K562 (cell line): ENCODE results near the gene LRGUK. TPM values are rescaled to one million over a fixed set of nuclear protein-coding genes. Genes with fewer than 3 reads are reported as not detected.

Source experiments
- ATAC-seq: fragments of 200-7000 bp; cut with Tn5 transposase; 3 replicates; pipeline ENCODE4 v1.9.1; 2020; ENCODE audit warnings: moderate library complexity
- BruUV-seq: library from RNA; stranded (reverse); fragments of 400-500 nt; replicated peaks from 2 replicates; lab custom pipeline; 2021; lab: Mats Ljungman, UMichigan
- CTCF ChIA-PET: fragments of 300-600 bp; formaldehyde crosslinking; extraction: SDS; loops from one replicate; lab custom pipeline; 2021; ENCODE audit warnings: low intra/inter-chr PET ratio; lab: Yijun Ruan, JAX
- POLR2A ChIA-PET: fragments of 300-600, 350-650 bp; sonication (Branson Sonifier 250); formaldehyde crosslinking; extraction: SDS; loops from one replicate; lab custom pipeline; 2021; ENCODE audit warnings: antibody characterized with exemption, inconsistent platforms; lab: Yijun Ruan, JAX
- DNase-seq, 4 experiments: peaks; one replicate each; pipeline versions ENCODE4 v3.0.0 to v3.0.0-alpha.2; 2011 to 2018; ENCODE audit warnings: low spot score in 3 of 4, mixed read lengths in 3 of 4; ENCODE audit errors: extremely low read depth in 1 of 4
- FAIRE-seq: peaks from 2 replicates; lab custom pipeline; 2011; peaks lifted over from hg19 to GRCh38; lab: Jason Lieb, UNC
- H2AFZ ChIP-seq: 2 replicates; pipeline ENCODE4 v1.6.0; 2011; ENCODE audit warnings: low read depth, low read length, control low read depth, inconsistent platforms
- H3K27ac ChIP-seq: fragments of 200-600 bp; 3 replicates; pipeline ENCODE4 v1.8.0; 2011; ENCODE audit warnings: low read depth, mild to moderate bottlenecking, control low read depth, inconsistent platforms, low read length, moderate library complexity, mixed read lengths; ENCODE audit errors: extremely low read depth
- H3K27me3 ChIP-seq, 2 experiments: fragments of 300-600 bp in 1 of 2; 2 replicates in 1 of 2; 3 replicates in 1 of 2; pipeline versions ENCODE4 v1.6.0 to v1.8.0; 2011; ENCODE audit warnings: inconsistent platforms in 2 of 2, low read length in 2 of 2, mild to moderate bottlenecking in 1 of 2, mixed read lengths in 1 of 2, moderate library complexity in 1 of 2; ENCODE audit not compliant: control insufficient read depth in 2 of 2, insufficient read depth in 2 of 2
- H3K36me3 ChIP-seq: fragments of 300-600 bp; 3 replicates; pipeline ENCODE4 v1.8.0; 2011; ENCODE audit warnings: mild to moderate bottlenecking, low read length, inconsistent platforms; ENCODE audit not compliant: control insufficient read depth, insufficient read depth
- H3K4me1 ChIP-seq, 2 experiments: fragments of 200-600 bp in 1 of 2; replicated peaks in 1 of 2; 2 replicates in 1 of 2; 3 replicates in 1 of 2; pipeline versions ENCODE4 v1.5.1 to v1.8.0; 2011; ENCODE audit warnings: inconsistent platforms in 2 of 2, low read length in 2 of 2, mild to moderate bottlenecking in 1 of 2, mixed read lengths in 1 of 2, moderate library complexity in 1 of 2; ENCODE audit not compliant: control insufficient read depth in 2 of 2, insufficient read depth in 2 of 2
- H3K4me2 ChIP-seq: 2 replicates; pipeline ENCODE4 v1.6.1; 2011; ENCODE audit warnings: low read length, control low read depth, inconsistent platforms, mixed read lengths; ENCODE audit not compliant: insufficient read depth
- H3K4me3 ChIP-seq: fragments of 200-600 bp; sonication (generic), shearing (Covaris generic); 2 replicates; pipeline ENCODE4 v1.5.1; 2016; ENCODE audit warnings: control low read depth, inconsistent platforms
- H3K79me2 ChIP-seq: fragments of 200-600 bp; 3 replicates; pipeline ENCODE4 v1.8.0; 2011; ENCODE audit warnings: low read length, inconsistent platforms; ENCODE audit not compliant: control insufficient read depth, insufficient read depth
- H3K9ac ChIP-seq, 2 experiments: 2 replicates each; pipeline versions ENCODE4 v1.6.0 to v1.6.1; 2011; ENCODE audit warnings: low read depth in 2 of 2, low read length in 2 of 2, control low read depth in 1 of 2, inconsistent platforms in 1 of 2, mild to moderate bottlenecking in 1 of 2, mixed read lengths in 1 of 2; ENCODE audit not compliant: insufficient read depth in 1 of 2
- H3K9me1 ChIP-seq: one replicate; pipeline ENCODE4 v1.6.0; 2011; ENCODE audit warnings: inconsistent platforms, mild to moderate bottlenecking, low read length, moderate library complexity; ENCODE audit not compliant: control insufficient read depth, insufficient read depth
- H3K9me3 ChIP-seq: replicated peaks from 2 replicates; pipeline ENCODE4 v1.5.1; 2011; ENCODE audit warnings: low read depth, low read length, inconsistent platforms; ENCODE audit not compliant: control insufficient read depth, insufficient read depth
- H4K20me1 ChIP-seq: replicated peaks from 2 replicates; pipeline ENCODE4 v1.6.1; 2011; ENCODE audit warnings: low read length, inconsistent platforms, mixed read lengths; ENCODE audit not compliant: control insufficient read depth, insufficient read depth
- CBFA2T2 ChIP-seq: fragments of 450-650 bp; conservative IDR thresholded peaks from 2 replicates; pipeline ENCODE4 v1.6.1; 2017; ENCODE audit warnings: mild to moderate bottlenecking
- DNMT1 ChIP-seq: fragments of 450-650 bp; IDR thresholded peaks from 2 replicates; pipeline ENCODE4 v1.6.1; 2016; ENCODE audit warnings: antibody characterized with exemption, mild to moderate bottlenecking
- ESRRA ChIP-seq: fragments of 450-650 bp; IDR thresholded peaks from 2 replicates; pipeline ENCODE4 v1.6.1; 2014; ENCODE audit warnings: low read depth, mild to moderate bottlenecking, moderate library complexity, borderline replicate concordance
- GTF2F1 ChIP-seq: IDR thresholded peaks from 2 replicates; pipeline ENCODE4 v1.6.1; 2011; ENCODE audit warnings: low read depth, low read length, improper control_type of control experiment
- HNRNPL ChIP-seq: fragments of 200-400 bp; formaldehyde crosslinking; IDR thresholded peaks from 2 replicates; pipeline ENCODE4 v1.6.1; 2017; ENCODE audit warnings: low read depth, mild to moderate bottlenecking, low read length
- KDM1A ChIP-seq, 2 experiments: fragments of 450-650 bp; IDR thresholded peaks; 2 replicates each; pipeline ENCODE4 v1.6.1; 2016; ENCODE audit warnings: mild to moderate bottlenecking in 2 of 2
- MTA1 ChIP-seq: fragments of 450-650 bp; IDR thresholded peaks from 2 replicates; pipeline ENCODE4 v1.6.1; 2017; ENCODE audit warnings: borderline replicate concordance
- NBN ChIP-seq: fragments of 450-650 bp; IDR thresholded peaks from 2 replicates; pipeline ENCODE4 v1.6.1; 2016; ENCODE audit warnings: low read depth, mild to moderate bottlenecking
- NCOA1 ChIP-seq: fragments of 450-650 bp; IDR thresholded peaks from 2 replicates; pipeline ENCODE4 v1.6.1; 2016; ENCODE audit warnings: low read depth
- NFE2L1 ChIP-seq: fragments of 450-650 bp; IDR thresholded peaks from 2 replicates; pipeline ENCODE4 v1.6.1; 2016; ENCODE audit warnings: missing genetic modification characterization, low read depth, mild to moderate bottlenecking, missing compliant biosample characterization, moderate library complexity, borderline replicate concordance
- PCBP2 ChIP-seq: fragments of 200-400 bp; formaldehyde crosslinking; IDR thresholded peaks from 2 replicates; pipeline ENCODE4 v1.6.1; 2018; ENCODE audit warnings: low read length, low read depth, mild to moderate bottlenecking, moderate library complexity; ENCODE audit not compliant: poor library complexity, severe bottlenecking
- RBM34 ChIP-seq: fragments of 200-400 bp; formaldehyde crosslinking; IDR thresholded peaks from 2 replicates; pipeline ENCODE4 v1.6.1; 2018; ENCODE audit warnings: low read length, borderline replicate concordance; ENCODE audit not compliant: insufficient read depth
- RCOR1 ChIP-seq, 2 experiments: IDR thresholded peaks; 2 replicates each; pipeline ENCODE4 v1.6.1; 2012; ENCODE audit warnings: low read depth in 2 of 2, low read length in 2 of 2, borderline replicate concordance in 1 of 2, improper control_type of control experiment in 1 of 2
- SMARCC2 ChIP-seq: fragments of 450-650 bp; IDR thresholded peaks from 2 replicates; pipeline ENCODE4 v1.6.1; 2017; ENCODE audit warnings: antibody characterized with exemption, moderate library complexity, mild to moderate bottlenecking, low read depth
- SMARCE1 ChIP-seq: fragments of 450-650 bp; IDR thresholded peaks from 2 replicates; pipeline ENCODE4 v1.7.1; 2016; ENCODE audit warnings: mild to moderate bottlenecking
- SRSF3 ChIP-seq: fragments of 200-400 bp; formaldehyde crosslinking; IDR thresholded peaks from 2 replicates; pipeline ENCODE4 v1.6.1; 2016; ENCODE audit warnings: mild to moderate bottlenecking, low read length, moderate library complexity; ENCODE audit not compliant: insufficient read depth
- TEAD1 ChIP-seq, 2 experiments: fragments of 450-650 bp in 1 of 2; sonication (generic) in 1 of 2; formaldehyde crosslinking; IDR thresholded peaks; 2 replicates each; pipeline versions ENCODE4 v1.4.0 to v1.8.0; 2020 to 2022; ENCODE audit warnings: mild to moderate bottlenecking in 2 of 2, missing genetic modification reagents in 1 of 2
- TRIM24 ChIP-seq, 2 experiments: fragments of 450-650 bp; IDR thresholded peaks; 2 replicates each; pipeline ENCODE4 v1.6.1; 2016
- ZBTB2 ChIP-seq: fragments of 450-650 bp; IDR thresholded peaks from 2 replicates; pipeline ENCODE4 v1.6.1; 2016; ENCODE audit warnings: antibody characterized with exemption
- ZKSCAN3 ChIP-seq: fragments of 250-450 bp; sonication (Bioruptor Pico); IDR thresholded peaks from 2 replicates; pipeline ENCODE4 v1.4.0; 2020
- ZNF699 ChIP-seq: fragments of 250-450 bp; sonication (Bioruptor Pico); IDR thresholded peaks from 2 replicates; pipeline ENCODE4 v1.8.0; 2021; ENCODE audit warnings: mild to moderate bottlenecking, moderate library complexity; ENCODE audit not compliant: insufficient replicate concordance
- WGBS: fragments of 100-300 bp; shearing (Covaris generic); methylation state at CpG from one replicate; pipeline ENCODE4 v1.1.6; 2016; ENCODE audit warnings: low coverage, mixed read lengths; ENCODE audit not compliant: insufficient coverage; ENCODE audit errors: missing lambda C conversion rate; 5-methylcytosine and 5-hydroxymethylcytosine counted together
- in situ Hi-C: fragments of 300-500 bp; cut with MboI; formaldehyde crosslinking; loops from 4 replicates; pipeline ENCODE4 v1.15.0; 2018; ENCODE audit warnings: inconsistent platforms, mixed read lengths
- intact Hi-C: fragments of 100-400 bp; cut with micrococcal nuclease; formaldehyde crosslinking; loops from 2 replicates; pipeline ENCODE4 v1.14.2; 2022
- polyA plus RNA-seq, 8 experiments: library from polyadenylated mRNA; depleted of rRNA in 4 of 8; stranded (reverse) in 5 of 8; unstranded in 3 of 8; fragments of >200 nt; fragmentation: Nextera tagmentation in 2 of 8; fragmentation: Illumina TruSeq in 1 of 8; extraction: Ambion mirVana in 2 of 8; extraction: Trizol in 1 of 8; gene quantifications; 2 replicates each; pipeline versions ENCODE4 v1.2.1 to v1.2.3, GENCODE V29; 2011 to 2014; ENCODE audit warnings: inconsistent platforms in 1 of 8, missing spikeins in 1 of 8
- total RNA-seq, 7 experiments: library from RNA; depleted of rRNA in 6 of 7; stranded (reverse); fragments of >200 nt in 6 of 7; fragmentation: Illumina TruSeq in 2 of 7; extraction: Trizol in 2 of 7; gene quantifications; 2 replicates each; pipeline versions ENCODE4 v1.2.1 to v1.2.3, GENCODE V29; 2011 to 2021; ENCODE audit warnings: low replicate concordance in 1 of 7

Gene LRGUK
- total and polyA plus RNA-seq, 9 of the 15 experiments (the other 6 are each of a cell fraction or from before 2014, with no cell fraction given): 0.04 to 0.33 (median 0.18) TPM

DNA sequence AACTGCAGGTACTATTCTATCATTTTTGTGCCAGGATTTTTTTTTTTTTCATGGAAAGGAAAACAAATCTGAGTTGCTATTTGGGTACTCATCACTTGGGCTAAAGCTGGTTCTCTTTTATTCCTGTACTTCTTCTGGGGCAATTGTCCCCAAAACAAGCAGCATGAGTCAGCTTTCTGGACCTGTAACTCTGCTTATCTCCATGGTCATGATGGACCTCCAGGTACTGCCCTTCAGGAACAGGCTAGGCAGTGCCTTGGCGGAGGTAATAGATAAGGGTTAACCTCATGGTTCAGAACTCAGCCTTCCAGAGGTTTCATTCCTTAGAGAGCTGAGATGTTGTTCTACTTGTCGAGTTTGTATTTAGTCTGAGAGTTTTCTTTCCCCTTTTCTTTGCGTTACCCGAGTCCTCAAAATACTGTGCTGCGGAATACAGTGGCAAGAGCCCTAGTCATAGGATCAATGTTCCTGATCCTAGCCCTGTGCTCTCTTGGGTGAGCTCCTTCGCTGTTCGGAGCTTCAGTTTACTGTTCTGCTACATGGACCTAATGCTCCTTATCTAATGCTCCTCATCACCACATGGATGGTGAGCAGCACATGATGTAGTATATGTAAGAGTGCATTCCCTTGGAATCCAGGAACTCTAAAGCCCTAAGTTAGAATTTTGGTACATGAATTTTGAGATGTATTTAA is 74.6 kb downstream of the LRGUK start:
- POLR2A ChIA-PET: interaction anchor here (0.6 to 2.3 kb wide), 6 partner anchors 10 to 1157 kb away, joined by 3 to 16 read pairs (median 3); no protein-coding TSS in a partner anchor
- BruUV-seq: no TSS peak
- intact Hi-C loops: no loop called here
- TF ChIP-seq KDM1A (IDR thresholded peaks at IDR 0.05) (peak; percentile 77 to 81), GTF2F1 (no peak), NCOA1 (peak; percentile 50; the same call in 1 of the 2 replicates), TEAD1 (CRISPR knock-in tag; IDR thresholded peaks at IDR 0.05) (peak in 1 of 2 experiments; percentile 17; a peak in 1 of 4 replicates), RBM34 (no peak), MTA1 (peak; percentile 61; the same call in 1 of the 2 replicates), HNRNPL (no peak), RCOR1 (IDR thresholded peaks at IDR 0.05; ENCODE audit: borderline replicate concordance in 1 of 2, low read depth in 2 of 2, low read length in 2 of 2) (peak; percentile 12 to 94; a peak in 2 of 4 replicates), CBFA2T2 (peak; percentile 88), ZNF699 (CRISPR knock-in tag) (no peak), NBN (peak; percentile 46; the same call in 1 of the 2 replicates), ZBTB2 (peak; percentile 84), SMARCC2 (peak; percentile 84; the same call in 1 of the 2 replicates), ESRRA (peak; percentile 54; the same call in 1 of the 2 replicates), PCBP2 (no peak), TRIM24 (IDR thresholded peaks at IDR 0.05) (peak; percentile 76 to 78; a peak in 3 of 4 replicates), NFE2L1 (no peak; the same call in 1 of the 2 replicates), ZKSCAN3 (CRISPR knock-in tag) (no peak), SRSF3 (no peak), SMARCE1 (peak; percentile 90), DNMT1 (0 out of 2 replicates have a peak, but pooled peaks have one; percentile 50)

More for the DNA sequence above, 74.6 kb downstream of the LRGUK start:
- H3K4me3 ChIP-seq: no peak overlapping the region
- H3K4me2 ChIP-seq: peak overlapping the region; percentile 66
- FAIRE-seq: peak; percentile 93
- in situ Hi-C loops: no loop called here
- H3K79me2 ChIP-seq: no peaks in the 10 kb centered on the region
- H2AFZ ChIP-seq: peak overlapping the region; percentile 83
- 8% methylated on average over 7 of the region's 7 CpGs for WGBS
- peak; percentile 83 to 94 (median 88) for DNase-seq
- H3K27me3 ChIP-seq: no peaks in the 10 kb centered on the region
- H3K9me1 ChIP-seq: no peaks in the 10 kb centered on the region
- peak overlapping the region in 1 of 2 experiments; percentile 30; a peak in 1 of 4 replicates for H3K9ac ChIP-seq
- H3K36me3 ChIP-seq: no peaks in the 10 kb centered on the region
- CTCF ChIA-PET: no interaction called here
- H3K27ac ChIP-seq: peak overlapping the region; percentile 51
- peaks cover 6% of the 10 kb centered on the region; the same call in 1 of the 2 replicates for H3K9me3 ChIP-seq
- peak; percentile 90 for ATAC-seq
- peaks cover 2 to 22% of the 10 kb centered on the region in 2 experiments; a peak in 3 of 5 replicates for H3K4me1 ChIP-seq
- no peaks in the 10 kb centered on the region for H4K20me1 ChIP-seq
